Myocyte (in vitro differentiated cells): ENCODE results near the gene CCL5. TPM values are rescaled to one million over a fixed set of nuclear protein-coding genes. Genes with fewer than 3 reads are reported as not detected.
A peak's percentile ranks its signal among the peaks of the same experiment; 100 is the strongest.

Source experiments
- DNase-seq: peaks from one replicate; pipeline ENCODE4 v3.0.0-alpha.2; 2012; ENCODE audit warnings: low read depth
- polyA plus RNA-seq: library from polyadenylated mRNA; unstranded; fragments of >200 nt; gene quantifications from one replicate; pipeline ENCODE4 v1.2.1, GENCODE V29; 2012; ENCODE audit warnings: missing spikeins
- total RNA-seq: library from RNA; depleted of rRNA; stranded (reverse); fragments of >200 nt; gene quantifications from 2 replicates; pipeline ENCODE4 v1.2.3, GENCODE V29; 2014

CCL5 gene
- 0.11 and 0.62 TPM in 2 replicates for total RNA-seq
- polyA plus RNA-seq = 0.25 TPM

GRCh38 chr17:35879773-35880654 is at the start of gene CCL5:
Gene CCL5 (minus strand): TSS chr17:35880360.
- DNase-seq = no peak

- no peak for DNase-seq
Observed at GRCh38 chr17:35927714-35928113, 47.6 kb upstream of the CCL5 start.

- DNase-seq = no peak
Observed at GRCh38 chr17:35923609-35924114, 43.5 kb upstream of the CCL5 start.

GRCh38 chr17:35920229-35920628 is 40.1 kb upstream of the CCL5 start:
- DNase-seq = no peak

GRCh38 chr17:35918665-35919064 is 38.5 kb upstream of the CCL5 start:
- no peak for DNase-seq

GRCh38 chr17:35917519-35918213 is 37.5 kb upstream of the CCL5 start:
- DNase-seq = no peak

GRCh38 chr17:35915153-35915964 is 35.2 kb upstream of the CCL5 start:
- no peak for DNase-seq

- DNase-seq = no peak
Observed at GRCh38 chr17:35914354-35914753, 34.2 kb upstream of the CCL5 start.

GRCh38 chr17:35913609-35914008 is 33.4 kb upstream of the CCL5 start:
- DNase-seq = no peak

GRCh38 chr17:35912942-35913341 is 32.8 kb upstream of the CCL5 start:
- DNase-seq = no peak

- no peak for DNase-seq
Observed at GRCh38 chr17:35912339-35912912, 32.3 kb upstream of the CCL5 start.

GRCh38 chr17:35909408-35909807 is 29.2 kb upstream of the CCL5 start:
- DNase-seq = no peak

GRCh38 chr17:35907691-35908090 is 27.5 kb upstream of the CCL5 start:
- no peak for DNase-seq

GRCh38 chr17:35906926-35907637 is 26.9 kb upstream of the CCL5 start:
- DNase-seq = no peak

GRCh38 chr17:35906191-35906925 is 26.2 kb upstream of the CCL5 start:
- DNase-seq = no peak

- DNase-seq = no peak
Observed at GRCh38 chr17:35903451-35903850, 23.3 kb upstream of the CCL5 start.

GRCh38 chr17:35901631-35902175 is 21.5 kb upstream of the CCL5 start:
- no peak for DNase-seq

GRCh38 chr17:35900708-35901480 is 20.7 kb upstream of the CCL5 start:
- peak; percentile 34 for DNase-seq

GRCh38 chr17:35900280-35900679 is 20.1 kb upstream of the CCL5 start:
- DNase-seq = no peak
